HG02870 (cell line): ENCODE data around the gene CDCA4.

Experiments used
- ATAC-seq: cut with Tn5 transposase; IDR thresholded peaks from one replicate; pipeline ENCODE4 v1.9.1; 2021; ENCODE audit warnings: mild to moderate bottlenecking, moderate library complexity; ENCODE audit not compliant: unreplicated experiment

Gene CDCA4

GRCh38 chr14:104977008-104977680, 43.7 kb downstream of the CDCA4 start:
- ATAC-seq = no peak

GRCh38 chr14:104976198-104977007, 44.5 kb downstream of the CDCA4 start:
- no peak for ATAC-seq

GRCh38 chr14:104975481-104976197, 45.2 kb downstream of the CDCA4 start:
- ATAC-seq = no peak

DNA sequence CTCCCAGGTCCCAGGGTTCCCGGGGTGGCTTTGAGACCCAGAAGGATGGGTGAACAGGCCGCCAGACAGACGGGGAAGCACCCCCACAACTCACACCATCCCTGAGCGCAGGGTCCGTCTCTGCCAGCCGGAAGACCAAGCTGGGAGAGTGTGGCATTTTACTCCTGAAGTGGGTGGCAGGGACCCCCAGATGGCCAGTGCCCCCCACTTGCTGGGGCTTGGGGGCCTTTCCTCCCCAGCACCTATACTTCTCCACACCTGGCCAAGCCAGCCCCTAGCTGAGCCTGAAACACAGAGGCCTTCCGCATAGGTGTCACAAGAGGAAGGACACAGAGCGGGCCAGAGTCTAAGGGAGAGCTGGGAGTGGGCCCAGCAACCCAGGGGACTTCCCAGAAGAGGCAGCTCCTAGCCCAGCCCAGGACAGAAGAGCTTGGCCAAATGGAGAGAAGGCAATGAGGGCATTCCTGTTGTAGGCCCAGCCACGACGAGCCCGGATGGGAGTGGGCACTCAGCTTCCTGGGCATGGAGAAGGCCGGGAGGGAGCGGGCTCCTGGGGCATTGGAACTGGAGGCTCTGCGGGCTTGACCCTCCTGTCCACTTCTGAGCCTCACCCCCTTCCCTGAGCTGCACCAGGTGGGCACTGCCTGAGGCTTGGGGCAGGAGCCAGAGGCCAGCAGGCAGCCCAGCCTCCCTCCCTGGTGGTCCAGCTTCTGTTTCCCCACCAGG, 46.1 kb downstream of the CDCA4 start:
- no peak for ATAC-seq

GRCh38 chr14:104974146-104974541, 46.7 kb downstream of the CDCA4 start:
- no peak for ATAC-seq

DNA sequence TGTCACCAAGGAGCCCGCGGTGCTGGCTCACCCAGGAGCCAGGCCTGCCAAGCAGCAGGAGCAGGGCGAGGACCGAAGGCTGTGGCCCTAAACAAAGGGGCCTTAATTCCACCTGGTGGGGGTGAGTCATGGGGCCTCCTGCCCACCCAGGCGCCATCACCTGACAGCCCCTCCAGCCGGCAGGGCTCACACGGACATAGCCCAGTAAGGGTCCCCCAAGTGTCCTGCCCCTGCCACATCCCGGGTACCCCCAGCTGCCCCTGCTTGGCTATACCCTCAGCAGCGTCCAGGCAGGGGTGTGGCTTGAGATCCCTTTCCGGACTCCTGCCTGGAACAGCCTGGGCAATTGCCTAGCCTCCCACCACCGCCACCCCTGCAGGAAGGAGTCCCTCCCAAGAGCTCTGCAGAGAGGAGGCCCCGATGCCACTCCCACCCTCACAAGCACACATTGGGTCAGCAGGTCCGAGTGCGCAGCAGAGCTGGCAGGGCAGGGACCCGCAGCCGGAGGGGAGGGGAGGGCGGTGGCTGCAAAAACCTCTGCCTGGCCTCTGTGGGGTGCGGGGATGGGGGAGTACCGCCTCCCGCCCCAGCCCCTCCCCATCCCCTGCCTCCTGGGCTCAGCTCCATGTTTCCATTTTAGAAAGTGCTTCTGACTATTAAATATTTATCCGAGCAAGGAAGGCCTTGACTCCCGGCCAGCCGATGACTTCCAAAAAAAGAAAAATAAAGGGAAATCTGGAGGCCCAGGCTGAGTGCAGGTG, 47.3 kb downstream of the CDCA4 start:
- ATAC-seq = no peak

GRCh38 chr14:104973135-104973384, 47.8 kb downstream of the CDCA4 start:
- no peak for ATAC-seq

- ATAC-seq = no peak
These were observed 48.4 kb downstream of the CDCA4 start for GRCh38 chr14:104972301-104973134.

DNA sequence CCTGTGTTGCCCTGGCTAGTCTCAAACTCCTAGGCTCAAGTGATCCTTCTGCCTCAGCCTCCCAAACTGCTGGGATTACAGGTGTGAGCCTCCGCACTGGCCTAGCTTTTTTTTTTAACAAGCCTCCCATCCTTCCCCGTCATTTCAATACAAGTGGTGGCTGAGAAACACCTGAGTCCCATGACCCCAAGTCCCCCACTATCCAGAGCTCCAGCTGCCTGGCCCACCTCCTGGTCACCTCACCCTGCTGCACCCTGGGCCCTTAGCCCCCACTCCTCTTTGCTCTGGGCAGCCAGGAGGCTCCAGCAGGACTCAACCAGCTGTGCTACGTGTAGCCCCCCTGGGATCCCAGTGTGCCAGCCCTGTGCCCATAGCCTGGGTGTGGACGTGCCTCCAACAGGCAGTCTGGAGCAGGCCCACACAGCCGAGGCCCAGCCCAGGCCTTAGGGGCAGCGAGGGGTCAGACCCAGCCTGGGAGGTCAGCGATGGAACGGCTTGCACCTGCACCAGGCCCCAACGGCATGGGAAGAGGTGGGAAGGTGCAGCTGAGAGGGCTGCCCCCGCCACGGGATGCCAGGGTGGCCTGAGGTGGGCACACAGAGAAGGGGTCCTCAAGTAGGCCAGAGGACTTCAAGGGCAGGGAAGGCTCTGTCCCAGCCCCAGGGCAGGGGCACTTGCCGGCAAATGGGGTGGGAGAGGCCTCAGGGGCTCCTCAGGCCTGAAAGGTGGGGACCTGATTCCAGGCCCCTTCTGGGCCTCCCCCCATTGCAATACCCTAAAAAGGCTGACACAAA, 49.2 kb downstream of the CDCA4 start:
- no peak for ATAC-seq

GRCh38 chr14:104970231-104971068, 50.4 kb downstream of the CDCA4 start:
- ATAC-seq = no peak

GRCh38 chr14:104969741-104970230, 51.1 kb downstream of the CDCA4 start:
- no peak for ATAC-seq

- no peak for ATAC-seq
These were observed 52.1 kb downstream of the CDCA4 start for GRCh38 chr14:104968541-104969401.

DNA sequence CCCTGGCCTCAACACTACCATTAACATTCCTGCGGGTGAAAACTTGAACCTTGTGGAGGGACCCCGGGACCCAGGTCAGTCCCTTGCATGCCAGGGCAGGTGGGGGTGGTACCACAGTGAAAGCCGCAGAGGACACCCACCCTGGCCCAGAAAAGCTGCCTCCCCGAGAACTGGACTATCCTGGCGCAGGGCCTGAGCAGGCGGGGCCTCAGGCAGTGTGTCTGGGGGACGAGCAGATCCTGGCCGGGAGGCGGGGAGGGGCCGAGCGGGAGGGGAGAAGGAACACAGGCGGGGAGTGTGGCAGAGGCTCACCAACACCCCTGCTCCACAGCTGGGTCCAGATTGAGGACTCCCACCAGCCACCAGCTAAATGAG, 52.7 kb downstream of the CDCA4 start:
- ATAC-seq = no peak

- ATAC-seq = no peak
These were observed 53.3 kb downstream of the CDCA4 start for GRCh38 chr14:104967386-104968152.

GRCh38 chr14:104966981-104967385, 53.9 kb downstream of the CDCA4 start:
- no peak for ATAC-seq

DNA sequence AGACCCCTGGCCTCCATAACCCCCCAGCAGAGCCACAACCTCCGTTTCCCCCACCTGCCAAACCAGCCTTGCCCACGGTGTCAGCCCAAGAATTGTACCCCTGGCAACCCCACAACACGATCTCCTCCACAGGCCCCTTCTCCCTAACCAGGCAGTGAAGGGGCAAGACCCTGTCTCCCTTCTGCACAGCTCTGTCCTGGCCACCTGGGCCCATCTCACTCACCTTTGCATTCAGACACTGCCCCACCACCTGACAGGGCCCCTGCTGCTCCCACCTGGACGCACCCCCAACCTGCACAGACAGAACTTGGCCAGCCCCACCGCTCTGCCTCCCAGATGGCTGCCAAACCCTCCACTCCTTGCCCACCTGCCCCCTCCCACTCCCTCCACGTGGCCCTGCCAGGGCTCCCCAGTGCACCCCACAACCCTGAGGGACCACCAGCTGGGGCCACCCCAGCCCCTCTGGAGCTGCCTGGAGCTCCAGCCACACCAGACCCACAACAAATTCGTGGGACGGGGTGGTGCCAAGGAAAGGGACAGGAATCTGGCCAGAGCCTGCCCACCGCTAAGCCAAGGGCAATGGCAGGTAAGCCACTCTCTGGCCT, 54.5 kb downstream of the CDCA4 start:
- ATAC-seq = no peak
